Endothelial cell of umbilical vein (primary cell): ENCODE measurements around the gene SREBF1.

Source experiments
- CTCF ChIP-seq, 2 donors: IDR thresholded peaks; 1 replicate in 1 of 2; 2 replicates in 1 of 2; pipeline ENCODE4 v1.5.1; 2011; ENCODE audit warnings: low read length in 2 of 2, mild to moderate bottlenecking in 2 of 2, moderate library complexity in 2 of 2, control low read depth in 1 of 2, inconsistent platforms in 1 of 2, low read depth in 1 of 2; ENCODE audit not compliant: insufficient read depth in 1 of 2; ENCODE audit errors: extremely low read depth in 1 of 2
- FOS ChIP-seq: IDR thresholded peaks from 2 replicates; pipeline ENCODE4 v1.6.1; 2011; ENCODE audit warnings: mild to moderate bottlenecking, low read length, moderate library complexity, borderline replicate concordance; ENCODE audit not compliant: insufficient read depth
- GATA2 ChIP-seq: IDR thresholded peaks from 2 replicates; pipeline ENCODE4 v1.7.0; 2011; ENCODE audit warnings: low read depth, mild to moderate bottlenecking, moderate library complexity, mixed read lengths, low read length; ENCODE audit not compliant: insufficient read length, insufficient read depth
- JUN ChIP-seq: IDR thresholded peaks from 2 replicates; pipeline ENCODE4 v1.6.1; 2011; ENCODE audit warnings: borderline replicate concordance, low read depth; ENCODE audit not compliant: insufficient read length, insufficient read depth
- MAX ChIP-seq: IDR thresholded peaks from 2 replicates; pipeline ENCODE4 v1.6.1; 2011; ENCODE audit not compliant: insufficient read depth, insufficient read length
- POLR2A ChIP-seq: IDR thresholded peaks from 2 replicates; pipeline ENCODE4 v1.6.1; 2012; ENCODE audit warnings: low read depth, mild to moderate bottlenecking, control low read depth, low read length
- POLR2AphosphoS5 ChIP-seq: IDR thresholded peaks from 2 replicates; pipeline ENCODE4 v1.6.1; 2012; ENCODE audit warnings: low read depth, mild to moderate bottlenecking, control low read depth, low read length, moderate library complexity; ENCODE audit not compliant: insufficient read depth

GRCh38 chr17:17793378-17794214, 43.2 kb downstream of the SREBF1 start:
- TF ChIP-seq CTCF (IDR thresholded peaks at IDR 0.05; ENCODE audit: extremely low read depth in 1 of 2, insufficient read depth in 1 of 2, low read depth in 1 of 2, low read length in 2 of 2) (no peak), POLR2A (no peak), MAX (no peak), GATA2 (no peak), JUN (no peak), POLR2AphosphoS5 (no peak), FOS (no peak)
